GM12892 (cell line): ENCODE measurements around the gene BACE2.

Experiments
- POLR2AphosphoS5 ChIP-seq: IDR thresholded peaks from 2 replicates; pipeline ENCODE4 v1.6.1; 2011; ENCODE audit warnings: low read depth, low read length, control low read depth
- TAF1 ChIP-seq: IDR thresholded peaks from 2 replicates; pipeline ENCODE4 v1.6.1; 2011; ENCODE audit warnings: low read depth, mild to moderate bottlenecking, control low read depth, low read length, borderline replicate concordance

DNA sequence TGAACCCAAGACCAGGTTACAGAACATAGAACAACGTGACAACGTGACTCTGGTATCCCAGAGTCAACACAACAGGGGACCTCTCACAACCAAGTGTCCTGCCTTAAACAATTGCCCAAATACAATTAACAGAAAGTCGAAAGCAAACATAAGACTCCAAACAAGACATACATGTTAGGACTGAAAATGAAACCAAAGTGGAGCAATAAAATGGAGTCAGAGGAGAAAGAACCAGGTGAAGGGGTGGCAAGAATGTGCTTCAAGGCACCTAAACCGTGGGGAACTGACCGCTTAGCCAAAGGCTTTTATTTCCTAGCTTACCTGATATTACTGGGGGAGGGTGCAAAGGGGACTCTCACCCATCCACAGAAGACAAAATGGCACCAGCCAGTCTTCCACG is 17.8 kb downstream of the BACE2 start:
- TF ChIP-seq TAF1 = no peak
- TF ChIP-seq POLR2AphosphoS5 = no peak
